ENCODE results near the gene DAPK1.

GRCh38 chr9:87711857-87712800 is 214.5 kb downstream of the DAPK1 start:
- TF ChIP-seq POLR2A (IDR thresholded peaks at IDR 0.05; ENCODE audit: low read depth, low read length) (no peak), POLR2AphosphoS5 (IDR thresholded peaks at IDR 0.05; ENCODE audit: low read depth, low read length) (no peak), TAF1 (IDR thresholded peaks at IDR 0.05; ENCODE audit: low read depth, low read length) (no peak), POU2F2 (IDR thresholded peaks at IDR 0.05; ENCODE audit: low read depth, low read length) (no peak)

All from GM12891 (cell line).